Measurements from ENCODE around the gene CRISPLD2. TPM values are rescaled to one million over a fixed set of nuclear protein-coding genes. Genes with fewer than 3 reads are reported as not detected.

CRISPLD2 gene
- polyA plus RNA-seq, 1 donor from 2014 or later, result 0.06 TPM

DNA sequence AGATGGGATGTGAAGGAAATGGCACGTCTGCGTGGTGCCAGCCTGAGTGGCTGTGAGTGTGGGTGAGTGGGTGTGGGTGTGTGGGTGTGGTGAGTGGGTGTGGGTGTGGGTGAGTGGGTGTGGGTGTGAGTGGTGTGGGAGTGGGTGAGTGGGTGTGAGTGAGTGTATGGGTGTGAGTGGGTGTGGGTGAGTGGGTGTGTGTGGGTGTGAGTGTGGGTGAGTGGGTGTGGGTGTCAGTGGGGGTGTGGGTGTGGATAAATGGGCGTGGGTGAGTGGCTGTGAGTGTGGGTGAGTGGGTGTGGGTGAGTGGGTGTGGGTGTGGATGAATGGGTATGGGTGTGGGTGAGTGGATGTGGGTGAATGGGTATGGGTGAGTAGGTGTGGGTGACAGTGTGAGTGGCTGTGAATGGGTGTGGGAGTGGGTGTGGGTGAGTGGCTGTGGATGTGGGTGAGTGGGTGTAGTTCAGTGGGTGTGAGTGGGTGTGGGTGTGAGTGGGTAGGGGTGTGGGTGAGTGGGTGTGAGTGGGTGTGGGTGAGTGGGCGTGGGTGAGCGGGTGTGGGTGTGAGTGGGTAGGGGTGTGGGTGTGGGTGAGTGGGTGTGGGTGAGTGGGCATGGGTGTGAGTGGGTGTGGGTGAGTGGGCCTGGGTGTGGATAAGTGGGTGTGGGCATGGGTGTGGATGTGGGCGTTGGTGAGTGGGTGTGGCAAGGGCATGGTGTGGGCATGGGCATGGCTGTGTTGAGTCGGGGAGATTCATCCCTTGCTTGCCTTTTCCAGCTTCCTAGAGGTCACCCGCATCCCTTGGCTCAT lies 110.7 kb downstream of the CRISPLD2 start:
- H3K4me3 ChIP-seq (ENCODE audit: low read length), result no peak overlapping the region
- TF ChIP-seq RAD21 (conservative IDR thresholded peaks at IDR 0.05), result no peak
- no peaks in the 10 kb centered on the region for H3K9me3 ChIP-seq (ENCODE audit: low read length)
- H4K20me1 ChIP-seq (ENCODE audit: insufficient read depth), result no peaks in the 10 kb centered on the region
- H3K4me2 ChIP-seq (ENCODE audit: low read length), result no peak overlapping the region
- H3F3A ChIP-seq (ENCODE audit: insufficient read depth, low read length, poor library complexity, severe bottlenecking), result no peaks in the 10 kb centered on the region
- no peak overlapping the region for H2AFZ ChIP-seq (ENCODE audit: low read depth, low read length)
- no peak overlapping the region for H3K27ac ChIP-seq (ENCODE audit: low read length)
- H3K79me2 ChIP-seq (replicated peaks; ENCODE audit: insufficient read depth, low read length), result no peaks in the 10 kb centered on the region
- H3K9me2 ChIP-seq (ENCODE audit: insufficient read depth, low read length), result no peaks in the 10 kb centered on the region
- no peaks in the 10 kb centered on the region for H3K36me3 ChIP-seq (ENCODE audit: insufficient read depth, low read length)
- H3K9ac ChIP-seq (ENCODE audit: low read length), result no peak overlapping the region
- no peaks in the 10 kb centered on the region for H3K27me3 ChIP-seq (ENCODE audit: insufficient read depth, low read depth, low read length)

DNA sequence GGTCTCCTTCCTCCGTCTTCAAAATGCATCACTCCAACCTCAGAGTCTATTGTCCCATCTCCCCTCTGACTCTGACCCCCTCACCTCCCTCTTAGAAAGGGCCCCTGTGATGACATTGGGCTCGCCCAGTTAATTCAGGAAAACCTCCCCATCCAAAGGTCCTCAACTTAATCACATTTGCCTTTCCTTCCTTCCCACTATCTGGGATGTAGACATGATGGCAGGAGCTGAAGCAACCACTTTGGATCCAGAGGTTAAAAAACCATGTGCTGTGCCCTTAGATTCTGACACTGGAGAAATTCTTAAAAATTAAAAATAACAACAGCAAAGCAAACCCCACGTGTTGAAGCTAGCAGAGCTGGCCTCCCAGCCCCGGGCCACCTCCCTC lies 111.3 kb downstream of the CRISPLD2 start:
- H3K27ac ChIP-seq (ENCODE audit: low read length), result no peak overlapping the region
- H4K20me1 ChIP-seq (ENCODE audit: insufficient read depth), result no peaks in the 10 kb centered on the region
- TF ChIP-seq, protein P1, sequence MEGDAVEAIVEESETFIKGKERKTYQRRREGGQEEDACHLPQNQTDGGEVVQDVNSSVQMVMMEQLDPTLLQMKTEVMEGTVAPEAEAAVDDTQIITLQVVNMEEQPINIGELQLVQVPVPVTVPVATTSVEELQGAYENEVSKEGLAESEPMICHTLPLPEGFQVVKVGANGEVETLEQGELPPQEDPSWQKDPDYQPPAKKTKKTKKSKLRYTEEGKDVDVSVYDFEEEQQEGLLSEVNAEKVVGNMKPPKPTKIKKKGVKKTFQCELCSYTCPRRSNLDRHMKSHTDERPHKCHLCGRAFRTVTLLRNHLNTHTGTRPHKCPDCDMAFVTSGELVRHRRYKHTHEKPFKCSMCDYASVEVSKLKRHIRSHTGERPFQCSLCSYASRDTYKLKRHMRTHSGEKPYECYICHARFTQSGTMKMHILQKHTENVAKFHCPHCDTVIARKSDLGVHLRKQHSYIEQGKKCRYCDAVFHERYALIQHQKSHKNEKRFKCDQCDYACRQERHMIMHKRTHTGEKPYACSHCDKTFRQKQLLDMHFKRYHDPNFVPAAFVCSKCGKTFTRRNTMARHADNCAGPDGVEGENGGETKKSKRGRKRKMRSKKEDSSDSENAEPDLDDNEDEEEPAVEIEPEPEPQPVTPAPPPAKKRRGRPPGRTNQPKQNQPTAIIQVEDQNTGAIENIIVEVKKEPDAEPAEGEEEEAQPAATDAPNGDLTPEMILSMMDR (IDR thresholded peaks at IDR 0.05; ENCODE audit: poor library complexity, severe bottlenecking), result no peak
- TF ChIP-seq EZH2 (IDR thresholded peaks at IDR 0.05; ENCODE audit: borderline replicate concordance, insufficient read depth, low read length, poor library complexity, severe bottlenecking), result no peak
- TF ChIP-seq POLR2AphosphoS5 (IDR thresholded peaks at IDR 0.05), result no peak
- no peak for TF ChIP-seq EP300 (conservative IDR thresholded peaks at IDR 0.05; ENCODE audit: poor library complexity, severe bottlenecking)
- TF ChIP-seq MXI1 (conservative IDR thresholded peaks at IDR 0.05; ENCODE audit: poor library complexity, severe bottlenecking), result no peak
- no peak for TF ChIP-seq TAF1 (IDR thresholded peaks at IDR 0.05; ENCODE audit: low read depth)
- no peak for TF ChIP-seq SMC3 (conservative IDR thresholded peaks at IDR 0.05; ENCODE audit: poor library complexity)
- no peak for TF ChIP-seq REST (IDR thresholded peaks at IDR 0.05; ENCODE audit: borderline replicate concordance)
- TF ChIP-seq RAD21 (conservative IDR thresholded peaks at IDR 0.05), result no peak
- no peaks in the 10 kb centered on the region for H3K36me3 ChIP-seq (ENCODE audit: insufficient read depth, low read length)
- no peaks in the 10 kb centered on the region for H3F3A ChIP-seq (ENCODE audit: insufficient read depth, low read length, poor library complexity, severe bottlenecking)
- no peaks in the 10 kb centered on the region for H3K79me2 ChIP-seq (replicated peaks; ENCODE audit: insufficient read depth, low read length)
- no peaks in the 10 kb centered on the region for H3K9me3 ChIP-seq (ENCODE audit: low read length)
- H3K27me3 ChIP-seq (ENCODE audit: insufficient read depth, low read depth, low read length), result no peaks in the 10 kb centered on the region
- H3K4me2 ChIP-seq (ENCODE audit: low read length), result no peak overlapping the region
- H3K9me2 ChIP-seq (ENCODE audit: insufficient read depth, low read length), result no peaks in the 10 kb centered on the region
- H3K9ac ChIP-seq (ENCODE audit: low read length), result no peak overlapping the region
- H2AFZ ChIP-seq (ENCODE audit: low read depth, low read length), result no peak overlapping the region
- H3K4me3 ChIP-seq (ENCODE audit: low read length), result no peak overlapping the region
